ENCODE results near the gene SLC43A3.

SLC43A3 gene

DNA sequence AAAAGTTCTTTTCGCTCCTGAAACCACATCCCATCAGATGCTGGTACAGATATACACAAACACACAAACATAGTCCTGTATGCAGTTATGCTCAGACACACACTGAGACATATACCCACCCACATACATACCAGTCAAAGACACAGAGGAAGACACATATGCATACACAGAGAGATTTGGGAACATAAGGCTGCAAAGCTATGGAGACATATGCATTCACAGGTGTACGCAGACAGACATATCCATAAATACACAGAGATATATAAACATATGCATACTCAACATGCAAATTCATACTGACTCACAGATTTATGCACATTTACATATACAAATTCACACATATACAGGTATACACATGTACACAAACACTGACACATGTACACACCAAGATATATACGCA is 52.0 kb downstream of the SLC43A3 start:
- no peak overlapping the region for H3K27ac ChIP-seq (replicated peaks)
- DNase-seq (ENCODE audit: low read depth in 1 of 2, low spot score in 1 of 2), result no peak
- no peaks in the 10 kb centered on the region for H3K27me3 ChIP-seq (ENCODE audit: insufficient read depth, poor library complexity, severe bottlenecking)
- H3K4me3 ChIP-seq (replicated peaks; ENCODE audit: insufficient read depth, low read length), result no peak overlapping the region
- TF ChIP-seq, protein P1, sequence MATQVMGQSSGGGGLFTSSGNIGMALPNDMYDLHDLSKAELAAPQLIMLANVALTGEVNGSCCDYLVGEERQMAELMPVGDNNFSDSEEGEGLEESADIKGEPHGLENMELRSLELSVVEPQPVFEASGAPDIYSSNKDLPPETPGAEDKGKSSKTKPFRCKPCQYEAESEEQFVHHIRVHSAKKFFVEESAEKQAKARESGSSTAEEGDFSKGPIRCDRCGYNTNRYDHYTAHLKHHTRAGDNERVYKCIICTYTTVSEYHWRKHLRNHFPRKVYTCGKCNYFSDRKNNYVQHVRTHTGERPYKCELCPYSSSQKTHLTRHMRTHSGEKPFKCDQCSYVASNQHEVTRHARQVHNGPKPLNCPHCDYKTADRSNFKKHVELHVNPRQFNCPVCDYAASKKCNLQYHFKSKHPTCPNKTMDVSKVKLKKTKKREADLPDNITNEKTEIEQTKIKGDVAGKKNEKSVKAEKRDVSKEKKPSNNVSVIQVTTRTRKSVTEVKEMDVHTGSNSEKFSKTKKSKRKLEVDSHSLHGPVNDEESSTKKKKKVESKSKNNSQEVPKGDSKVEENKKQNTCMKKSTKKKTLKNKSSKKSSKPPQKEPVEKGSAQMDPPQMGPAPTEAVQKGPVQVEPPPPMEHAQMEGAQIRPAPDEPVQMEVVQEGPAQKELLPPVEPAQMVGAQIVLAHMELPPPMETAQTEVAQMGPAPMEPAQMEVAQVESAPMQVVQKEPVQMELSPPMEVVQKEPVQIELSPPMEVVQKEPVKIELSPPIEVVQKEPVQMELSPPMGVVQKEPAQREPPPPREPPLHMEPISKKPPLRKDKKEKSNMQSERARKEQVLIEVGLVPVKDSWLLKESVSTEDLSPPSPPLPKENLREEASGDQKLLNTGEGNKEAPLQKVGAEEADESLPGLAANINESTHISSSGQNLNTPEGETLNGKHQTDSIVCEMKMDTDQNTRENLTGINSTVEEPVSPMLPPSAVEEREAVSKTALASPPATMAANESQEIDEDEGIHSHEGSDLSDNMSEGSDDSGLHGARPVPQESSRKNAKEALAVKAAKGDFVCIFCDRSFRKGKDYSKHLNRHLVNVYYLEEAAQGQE (IDR thresholded peaks at IDR 0.05; ENCODE audit: insufficient replicate concordance, low read depth), result no peak
- no peak for TF ChIP-seq SPI1 (IDR thresholded peaks at IDR 0.05; ENCODE audit: borderline replicate concordance, low read depth)
- TF ChIP-seq POLR2AphosphoS5 (IDR thresholded peaks at IDR 0.05; ENCODE audit: low read depth), result no peak
- no peak for TF ChIP-seq GABPA (IDR thresholded peaks at IDR 0.05; ENCODE audit: low read depth)
- TF ChIP-seq, protein P2, sequence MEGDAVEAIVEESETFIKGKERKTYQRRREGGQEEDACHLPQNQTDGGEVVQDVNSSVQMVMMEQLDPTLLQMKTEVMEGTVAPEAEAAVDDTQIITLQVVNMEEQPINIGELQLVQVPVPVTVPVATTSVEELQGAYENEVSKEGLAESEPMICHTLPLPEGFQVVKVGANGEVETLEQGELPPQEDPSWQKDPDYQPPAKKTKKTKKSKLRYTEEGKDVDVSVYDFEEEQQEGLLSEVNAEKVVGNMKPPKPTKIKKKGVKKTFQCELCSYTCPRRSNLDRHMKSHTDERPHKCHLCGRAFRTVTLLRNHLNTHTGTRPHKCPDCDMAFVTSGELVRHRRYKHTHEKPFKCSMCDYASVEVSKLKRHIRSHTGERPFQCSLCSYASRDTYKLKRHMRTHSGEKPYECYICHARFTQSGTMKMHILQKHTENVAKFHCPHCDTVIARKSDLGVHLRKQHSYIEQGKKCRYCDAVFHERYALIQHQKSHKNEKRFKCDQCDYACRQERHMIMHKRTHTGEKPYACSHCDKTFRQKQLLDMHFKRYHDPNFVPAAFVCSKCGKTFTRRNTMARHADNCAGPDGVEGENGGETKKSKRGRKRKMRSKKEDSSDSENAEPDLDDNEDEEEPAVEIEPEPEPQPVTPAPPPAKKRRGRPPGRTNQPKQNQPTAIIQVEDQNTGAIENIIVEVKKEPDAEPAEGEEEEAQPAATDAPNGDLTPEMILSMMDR (IDR thresholded peaks at IDR 0.05; ENCODE audit: insufficient read depth, low read length), result no peak

DNA sequence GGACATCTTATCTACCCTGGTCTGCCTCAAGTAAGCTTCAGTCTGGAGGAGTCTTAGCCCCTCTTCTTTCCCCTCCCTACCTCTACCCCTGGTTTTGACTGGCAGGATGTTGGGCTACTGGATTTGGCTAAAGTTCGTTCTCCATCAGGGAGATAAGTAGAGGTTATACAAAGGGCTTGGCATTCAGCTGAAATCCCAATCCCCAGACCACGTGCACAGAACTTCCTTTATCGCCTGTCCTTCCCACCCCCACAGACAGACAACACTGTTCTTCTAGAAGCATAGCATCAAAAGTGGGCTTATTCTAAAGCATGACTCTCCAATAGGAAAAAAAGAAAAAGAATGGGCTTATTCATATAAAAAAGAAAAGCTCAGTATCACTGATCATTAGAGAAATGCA is 53.8 kb downstream of the SLC43A3 start:
- TF ChIP-seq GABPA (IDR thresholded peaks at IDR 0.05; ENCODE audit: low read depth) (no peak), POLR2AphosphoS5 (IDR thresholded peaks at IDR 0.05; ENCODE audit: low read depth) (no peak), SPI1 (IDR thresholded peaks at IDR 0.05; ENCODE audit: borderline replicate concordance, low read depth) (no peak)
- TF ChIP-seq, protein P1 (IDR thresholded peaks at IDR 0.05; ENCODE audit: insufficient replicate concordance, low read depth), result no peak
- TF ChIP-seq, protein P2 (IDR thresholded peaks at IDR 0.05; ENCODE audit: insufficient read depth, low read length), result no peak
- DNase-seq (ENCODE audit: low read depth in 1 of 2, low spot score in 1 of 2), result no peak
- Histone ChIP-seq H3K27ac (replicated peaks) (no peak overlapping the region), H3K27me3 (ENCODE audit: insufficient read depth, poor library complexity, severe bottlenecking) (no peaks in the 10 kb centered on the region), H3K4me3 (replicated peaks; ENCODE audit: insufficient read depth, low read length) (no peak overlapping the region)

DNA sequence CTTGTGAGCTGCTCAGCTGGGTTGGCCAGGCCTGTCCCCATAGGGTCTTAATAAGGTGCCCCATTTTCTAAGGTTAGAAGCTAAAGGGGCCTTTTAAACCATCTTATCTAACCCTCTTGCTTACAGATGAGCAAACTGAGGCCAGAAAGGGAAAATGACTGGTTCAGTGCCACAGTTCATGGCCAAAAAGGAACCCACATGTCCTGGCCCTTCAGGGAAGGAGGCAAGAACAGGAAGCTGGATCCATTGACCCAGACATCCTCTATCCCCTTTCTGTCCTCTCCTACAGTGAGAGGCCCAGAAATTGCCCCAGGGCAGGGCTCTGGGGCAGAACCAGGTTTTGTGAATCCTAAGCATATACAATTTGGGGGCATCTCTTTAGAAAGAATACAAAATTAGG is 56.0 kb downstream of the SLC43A3 start:
- no peak overlapping the region for H3K4me3 ChIP-seq (replicated peaks; ENCODE audit: insufficient read depth, low read length)
- no peak for DNase-seq (ENCODE audit: low read depth in 1 of 2, low spot score in 1 of 2)
- no peak overlapping the region for H3K27ac ChIP-seq (replicated peaks)
- TF ChIP-seq, protein P2 (IDR thresholded peaks at IDR 0.05; ENCODE audit: insufficient read depth, low read length), result no peak
- TF ChIP-seq, protein P1 (IDR thresholded peaks at IDR 0.05; ENCODE audit: insufficient replicate concordance, low read depth), result no peak
- TF ChIP-seq SPI1 (IDR thresholded peaks at IDR 0.05; ENCODE audit: borderline replicate concordance, low read depth) (no peak), POLR2AphosphoS5 (IDR thresholded peaks at IDR 0.05; ENCODE audit: low read depth) (no peak), GABPA (IDR thresholded peaks at IDR 0.05; ENCODE audit: low read depth) (no peak)
- no peaks in the 10 kb centered on the region for H3K27me3 ChIP-seq (ENCODE audit: insufficient read depth, poor library complexity, severe bottlenecking)
